ENCODE results near the gene ZNF746.
"Not testable (repeated sequence)": the region's sequence is repeated elsewhere in the genome, so short reads cannot be mapped to it uniquely, and the experiment has no call there.

Gene ZNF746

GRCh38 chr7:149449897-149450296 lies 47.7 kb downstream of the ZNF746 start (continued):
- TF ChIP-seq CSRNP3 (CRISPR knock-in tag; IDR thresholded peaks at IDR 0.05) = no peak
- TF ChIP-seq ZFP3 (CRISPR knock-in tag; IDR thresholded peaks at IDR 0.05) = no peak
- TF ChIP-seq GLIS3 (CRISPR knock-in tag; IDR thresholded peaks at IDR 0.05) = no peak
- TF ChIP-seq ZC3H10 (CRISPR knock-in tag; IDR thresholded peaks at IDR 0.05) = no peak
- no peak for TF ChIP-seq PPARA (CRISPR knock-in tag; IDR thresholded peaks at IDR 0.05; ENCODE audit: borderline replicate concordance)
- no peak for TF ChIP-seq TCF4 (CRISPR knock-in tag; IDR thresholded peaks at IDR 0.05; ENCODE audit: borderline replicate concordance)
- no peak for TF ChIP-seq BACH2 (CRISPR knock-in tag; IDR thresholded peaks at IDR 0.05; ENCODE audit: borderline replicate concordance)
- no peak for TF ChIP-seq SNAI2 (CRISPR knock-in tag; IDR thresholded peaks at IDR 0.05)

GRCh38 chr7:149448961-149449360 lies 48.6 kb downstream of the ZNF746 start:
- no peak for TF ChIP-seq SNAI2 (CRISPR knock-in tag; IDR thresholded peaks at IDR 0.05)
- TF ChIP-seq ZNF8 (CRISPR knock-in tag; IDR thresholded peaks at IDR 0.05) = no peak
- no peak for TF ChIP-seq RARB (CRISPR knock-in tag; IDR thresholded peaks at IDR 0.05)
- no peak for TF ChIP-seq BACH2 (CRISPR knock-in tag; IDR thresholded peaks at IDR 0.05; ENCODE audit: borderline replicate concordance)
- no peak for TF ChIP-seq POU6F1 (CRISPR knock-in tag; IDR thresholded peaks at IDR 0.05; ENCODE audit: borderline replicate concordance, low read depth)
- TF ChIP-seq ZNF565 (CRISPR knock-in tag; conservative IDR thresholded peaks at IDR 0.05; ENCODE audit: low read depth) = no peak
- TF ChIP-seq GLIS3 (CRISPR knock-in tag; IDR thresholded peaks at IDR 0.05) = no peak
- TF ChIP-seq ZFP3 (CRISPR knock-in tag; IDR thresholded peaks at IDR 0.05) = no peak
- TF ChIP-seq CREB5 (CRISPR knock-in tag; IDR thresholded peaks at IDR 0.05; ENCODE audit: low read depth) = no peak
- no peak for TF ChIP-seq OSR1 (CRISPR knock-in tag; IDR thresholded peaks at IDR 0.05)
- TF ChIP-seq TSHZ2 (CRISPR knock-in tag; IDR thresholded peaks at IDR 0.05) = no peak
- no peak for TF ChIP-seq CSDC2 (CRISPR knock-in tag; IDR thresholded peaks at IDR 0.05)
- ATAC-seq = no peak

GRCh38 chr7:149446026-149446425 lies 51.6 kb downstream of the ZNF746 start:
- ATAC-seq = not testable (repeated sequence)

- ATAC-seq = no peak
- TF ChIP-seq ZNF8 (CRISPR knock-in tag; IDR thresholded peaks at IDR 0.05) (no peak), CSRNP3 (CRISPR knock-in tag; IDR thresholded peaks at IDR 0.05) (no peak), TCF4 (CRISPR knock-in tag; IDR thresholded peaks at IDR 0.05; ENCODE audit: borderline replicate concordance) (no peak), ARNTL (CRISPR knock-in tag; IDR thresholded peaks at IDR 0.05; ENCODE audit: borderline replicate concordance, low read depth) (no peak), POU6F1 (CRISPR knock-in tag; IDR thresholded peaks at IDR 0.05; ENCODE audit: borderline replicate concordance, low read depth) (no peak), ZNF70 (CRISPR knock-in tag; IDR thresholded peaks at IDR 0.05) (no peak), PPARA (CRISPR knock-in tag; IDR thresholded peaks at IDR 0.05; ENCODE audit: borderline replicate concordance) (no peak), ISL1 (CRISPR knock-in tag; IDR thresholded peaks at IDR 0.05) (no peak), ZFP3 (CRISPR knock-in tag; IDR thresholded peaks at IDR 0.05) (no peak), OSR1 (CRISPR knock-in tag; IDR thresholded peaks at IDR 0.05) (no peak), ESRRG (CRISPR knock-in tag; IDR thresholded peaks at IDR 0.05) (no peak), SNAI2 (CRISPR knock-in tag; IDR thresholded peaks at IDR 0.05) (no peak), ZFP30 (CRISPR knock-in tag; IDR thresholded peaks at IDR 0.05) (no peak), TOX (CRISPR knock-in tag; IDR thresholded peaks at IDR 0.05; ENCODE audit: borderline replicate concordance) (no peak), ZNF565 (CRISPR knock-in tag; conservative IDR thresholded peaks at IDR 0.05; ENCODE audit: low read depth) (no peak), CREB5 (CRISPR knock-in tag; IDR thresholded peaks at IDR 0.05; ENCODE audit: low read depth) (no peak), CSDC2 (CRISPR knock-in tag; IDR thresholded peaks at IDR 0.05) (no peak), GLIS3 (CRISPR knock-in tag; IDR thresholded peaks at IDR 0.05) (no peak), BACH2 (CRISPR knock-in tag; IDR thresholded peaks at IDR 0.05; ENCODE audit: borderline replicate concordance) (no peak)
These were observed 53.3 kb downstream of the ZNF746 start for GRCh38 chr7:149444287-149444686.

All from SK-N-SH treated with all-trans-retinoic acid at 6 μM for 48 hours (cell line).